ENCODE data around the gene WDR70.

- TF ChIP-seq POLR2A (IDR thresholded peaks at IDR 0.05) (no peak), POLR2AphosphoS5 (IDR thresholded peaks at IDR 0.05) (no peak), EP300 (IDR thresholded peaks at IDR 0.05) (no peak)
Observed at GRCh38 chr5:37737326-37738056, 358.4 kb downstream of the WDR70 start.

Measured in suprapubic skin (tissue), 4 donors.